ENCODE measurements around the gene ACADSB. TPM values are rescaled to one million over a fixed set of nuclear protein-coding genes. Genes with fewer than 3 reads are reported as not detected.

The ACADSB gene
- total RNA-seq, 1 experiment from 2014 or later, result 5.7 TPM

- Histone ChIP-seq H3K36me3 (replicated peaks; ENCODE audit: control insufficient read depth, insufficient read depth, low read length) (no peaks in the 10 kb centered on the region), H3K4me3 (ENCODE audit: insufficient read depth, low read depth, low read length) (no peak overlapping the region), H3K27me3 (ENCODE audit: control insufficient read depth, insufficient read depth, low read length) (no peaks in the 10 kb centered on the region)
- DNase-seq, result no peak
Measured at GRCh38 chr10:123087348-123087747, 78.5 kb downstream of the ACADSB start.

GRCh38 chr10:123087786-123088185, 79.0 kb downstream of the ACADSB start:
- H3K27me3 ChIP-seq (ENCODE audit: control insufficient read depth, insufficient read depth, low read length), result no peaks in the 10 kb centered on the region
- H3K4me3 ChIP-seq (ENCODE audit: insufficient read depth, low read depth, low read length), result no peak overlapping the region
- H3K36me3 ChIP-seq (replicated peaks; ENCODE audit: control insufficient read depth, insufficient read depth, low read length), result no peaks in the 10 kb centered on the region
- no peak for DNase-seq

DNA sequence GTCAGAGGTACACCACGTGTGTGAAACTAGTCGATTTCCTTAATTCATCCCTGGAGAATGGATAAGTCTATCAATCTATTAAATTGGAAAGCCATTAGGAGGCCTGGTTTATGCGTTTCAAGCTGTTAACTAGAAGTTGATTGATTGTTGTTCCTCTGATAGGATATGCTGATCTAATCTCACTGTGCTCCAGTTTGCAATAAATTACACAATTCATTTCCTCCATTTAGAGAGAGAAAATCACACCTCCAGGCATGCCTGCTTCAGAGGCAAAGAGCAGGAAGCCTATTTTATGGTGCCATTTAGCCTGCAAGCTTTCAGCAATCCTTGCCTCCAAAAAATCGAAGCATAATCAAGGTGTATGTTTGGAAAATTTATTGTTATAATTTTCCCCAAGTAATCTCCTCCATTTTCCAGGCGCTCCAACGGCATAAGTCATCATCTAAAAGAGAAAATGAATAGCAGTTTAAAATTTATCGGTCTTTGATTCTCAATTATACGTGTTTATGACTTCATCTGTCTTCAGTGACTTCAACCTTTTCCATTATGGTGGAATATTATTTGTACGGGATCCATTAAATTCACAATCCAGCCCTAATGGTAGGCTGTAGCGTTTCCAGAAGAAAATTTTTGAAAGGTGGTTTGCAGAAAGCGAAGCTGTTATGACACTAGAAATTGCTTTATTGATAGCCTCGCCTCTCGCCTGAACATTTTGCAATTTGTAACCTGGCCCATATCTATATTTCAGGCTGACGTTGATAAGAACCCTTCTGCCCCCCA, 84.0 kb downstream of the ACADSB start:
- Histone ChIP-seq H3K27me3 (ENCODE audit: control insufficient read depth, insufficient read depth, low read length) (no peaks in the 10 kb centered on the region; the same call in 1 of the 2 replicates), H3K36me3 (replicated peaks; ENCODE audit: control insufficient read depth, insufficient read depth, low read length) (no peaks in the 10 kb centered on the region), H3K4me3 (ENCODE audit: insufficient read depth, low read depth, low read length) (no peak overlapping the region)
- no peak for DNase-seq

DNA sequence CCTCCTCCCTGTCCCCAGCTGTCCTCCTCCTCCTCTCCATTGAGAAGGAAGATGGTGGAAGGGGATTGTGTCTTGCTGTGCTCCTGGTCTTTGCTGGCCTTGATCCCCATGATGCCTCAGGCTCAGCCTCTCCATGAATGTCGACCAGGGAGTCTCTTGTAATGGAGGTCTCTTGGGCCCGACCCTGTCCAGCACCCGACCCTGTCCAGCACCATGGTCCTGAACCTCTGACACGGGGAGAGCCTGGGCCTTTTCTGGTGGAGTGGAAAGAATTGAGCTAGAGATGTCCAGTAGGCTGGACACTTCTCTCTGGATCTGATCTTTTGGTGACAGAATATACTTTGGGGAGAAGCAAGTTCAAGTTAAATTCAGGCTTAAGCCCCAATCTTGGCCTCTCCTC, 84.7 kb downstream of the ACADSB start:
- H3K36me3 ChIP-seq (replicated peaks; ENCODE audit: control insufficient read depth, insufficient read depth, low read length), result no peaks in the 10 kb centered on the region
- DNase-seq, result no peak
- no peak overlapping the region for H3K4me3 ChIP-seq (ENCODE audit: insufficient read depth, low read depth, low read length)
- H3K27me3 ChIP-seq (ENCODE audit: control insufficient read depth, insufficient read depth, low read length), result no peaks in the 10 kb centered on the region; the same call in 1 of the 2 replicates

GRCh38 chr10:123096452-123096851, 87.6 kb downstream of the ACADSB start:
- DNase-seq, result no peak
- Histone ChIP-seq H3K36me3 (replicated peaks; ENCODE audit: control insufficient read depth, insufficient read depth, low read length) (no peaks in the 10 kb centered on the region), H3K4me3 (ENCODE audit: insufficient read depth, low read depth, low read length) (no peak overlapping the region), H3K27me3 (ENCODE audit: control insufficient read depth, insufficient read depth, low read length) (no peaks in the 10 kb centered on the region; the same call in 1 of the 2 replicates)

- H3K27me3 ChIP-seq (ENCODE audit: control insufficient read depth, insufficient read depth, low read length), result no peaks in the 10 kb centered on the region; the same call in 1 of the 2 replicates
Measured at GRCh38 chr10:123097039-123097438, 88.2 kb downstream of the ACADSB start.

DNA sequence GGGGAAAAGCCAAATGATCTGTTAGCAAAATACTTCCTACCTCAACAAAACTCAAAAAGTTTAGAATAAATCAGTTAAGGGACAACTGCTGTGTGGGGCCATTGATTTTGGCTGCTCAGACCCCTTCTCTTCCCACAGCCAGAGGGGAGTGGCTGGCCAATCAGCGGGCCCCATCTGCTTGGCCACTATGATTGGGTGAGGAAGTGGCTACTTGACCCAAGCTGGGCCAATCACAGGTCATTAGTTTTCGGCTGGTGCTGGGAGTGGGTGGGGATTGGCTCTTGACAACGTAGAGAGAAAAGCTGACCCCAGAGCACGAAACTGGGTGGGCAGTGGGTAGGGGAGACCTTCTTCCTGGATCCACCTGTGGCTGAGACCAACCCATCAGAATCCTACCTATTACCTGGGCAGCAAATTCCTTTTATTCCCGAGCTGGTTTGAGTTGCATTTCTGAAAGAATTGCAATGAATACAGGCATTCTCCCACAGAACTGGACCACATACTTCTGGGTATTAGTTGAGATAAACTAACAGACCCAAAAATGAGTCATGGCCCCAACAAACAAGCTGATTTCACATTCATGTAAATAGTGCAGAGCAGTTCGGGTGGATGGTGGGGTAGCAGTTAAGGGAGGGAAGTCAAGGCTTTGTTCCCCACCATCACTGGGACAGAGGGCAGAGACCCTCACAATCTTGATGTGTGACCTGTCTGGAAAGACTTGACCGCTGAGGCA, 91.4 kb downstream of the ACADSB start:
- DNase-seq, result peak; percentile 56
- Histone ChIP-seq H3K27me3 (ENCODE audit: control insufficient read depth, insufficient read depth, low read length) (no peaks in the 10 kb centered on the region; the same call in 1 of the 2 replicates), H3K4me3 (ENCODE audit: insufficient read depth, low read depth, low read length) (no peak overlapping the region), H3K36me3 (replicated peaks; ENCODE audit: control insufficient read depth, insufficient read depth, low read length) (no peaks in the 10 kb centered on the region)

More at GRCh38 chr10:123097039-123097438, 88.2 kb downstream of the ACADSB start:
- Histone ChIP-seq H3K4me3 (ENCODE audit: insufficient read depth, low read depth, low read length) (no peak overlapping the region), H3K36me3 (replicated peaks; ENCODE audit: control insufficient read depth, insufficient read depth, low read length) (no peaks in the 10 kb centered on the region)
- DNase-seq, result no peak

DNA sequence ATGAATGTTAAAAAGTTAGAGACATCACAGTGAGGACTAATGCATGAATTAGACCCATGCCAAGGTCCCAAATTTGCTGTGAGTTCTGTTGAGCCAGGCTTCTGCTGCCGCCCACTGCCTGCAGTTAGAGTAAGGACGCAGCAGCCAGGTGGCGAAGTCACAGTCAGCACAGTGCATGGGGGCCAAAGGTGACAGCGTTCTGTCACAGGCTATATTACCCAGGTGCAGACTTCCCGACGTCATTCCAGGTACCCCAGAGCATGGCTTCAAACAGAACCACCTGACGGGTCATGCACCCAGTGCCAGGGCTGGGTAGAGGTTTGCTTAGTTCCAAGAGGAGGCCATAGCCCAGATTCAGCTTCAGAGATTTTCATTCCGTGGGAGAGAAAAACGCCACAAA, 93.1 kb downstream of the ACADSB start:
- no peak for DNase-seq
- Histone ChIP-seq H3K27me3 (ENCODE audit: control insufficient read depth, insufficient read depth, low read length) (no peaks in the 10 kb centered on the region; the same call in 1 of the 2 replicates), H3K4me3 (ENCODE audit: insufficient read depth, low read depth, low read length) (no peak overlapping the region), H3K36me3 (replicated peaks; ENCODE audit: control insufficient read depth, insufficient read depth, low read length) (no peaks in the 10 kb centered on the region)

DNA sequence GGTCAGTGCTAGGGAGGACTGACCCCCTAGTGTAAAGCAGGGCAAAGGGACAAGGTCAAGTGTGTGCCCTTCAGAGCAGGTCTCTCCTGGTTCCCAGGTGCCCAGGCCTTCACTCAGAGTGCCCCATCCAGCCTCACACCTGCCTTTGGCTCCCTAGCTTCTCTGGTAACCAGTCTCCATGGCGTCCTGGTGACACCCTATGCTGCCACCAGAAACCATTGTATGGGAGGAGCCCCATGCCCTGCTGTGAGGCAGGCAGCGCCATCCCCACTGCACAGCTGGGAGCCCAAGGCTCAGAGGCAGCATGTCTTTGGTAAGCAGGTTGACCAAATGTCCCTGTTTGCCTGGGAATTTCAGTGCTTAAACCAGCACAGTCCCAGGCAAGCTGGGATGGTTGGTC, 93.9 kb downstream of the ACADSB start:
- no peak overlapping the region for H3K4me3 ChIP-seq (ENCODE audit: insufficient read depth, low read depth, low read length)
- no peak for DNase-seq
- no peaks in the 10 kb centered on the region for H3K27me3 ChIP-seq (ENCODE audit: control insufficient read depth, insufficient read depth, low read length)
- H3K36me3 ChIP-seq (replicated peaks; ENCODE audit: control insufficient read depth, insufficient read depth, low read length), result no peaks in the 10 kb centered on the region

GRCh38 chr10:123103944-123104343, 95.1 kb downstream of the ACADSB start:
- Histone ChIP-seq H3K36me3 (replicated peaks; ENCODE audit: control insufficient read depth, insufficient read depth, low read length) (no peaks in the 10 kb centered on the region), H3K27me3 (ENCODE audit: control insufficient read depth, insufficient read depth, low read length) (no peaks in the 10 kb centered on the region), H3K4me3 (ENCODE audit: insufficient read depth, low read depth, low read length) (no peak overlapping the region)
- DNase-seq, result no peak

Other genes starting within 250 kb of the ACADSB start
- 0.11 and 1.1 TPM in 2 replicates for gene CUZD1, start 163.1 kb upstream of the ACADSB start, total RNA-seq (2014; rRNA removed; shearing (Covaris generic))
- gene FAM24B, start 129.4 kb upstream of the ACADSB start, total RNA-seq (2014; rRNA removed; shearing (Covaris generic)), result 0.85 and 4.8 TPM in 2 replicates
- gene FAM24A, start 98.4 kb upstream of the ACADSB start, total RNA-seq (2014; rRNA removed; shearing (Covaris generic)), result not detected in 2 replicates
- 7.2 and 10.3 TPM in 2 replicates for gene C10orf88, start 54.8 kb upstream of the ACADSB start, total RNA-seq (2014; rRNA removed; shearing (Covaris generic))
- 6.1 and 7.8 TPM in 2 replicates for gene PSTK, start 28.6 kb upstream of the ACADSB start, total RNA-seq (2014; rRNA removed; shearing (Covaris generic))
- gene IKZF5, start 211 bp upstream of the ACADSB start, total RNA-seq (2014; rRNA removed; shearing (Covaris generic)), result 3.4 and 5.0 TPM in 2 replicates
- gene HMX3, start 127.0 kb downstream of the ACADSB start, total RNA-seq (2014; rRNA removed; shearing (Covaris generic)), result not detected in 2 replicates
- gene HMX2, start 139.1 kb downstream of the ACADSB start, total RNA-seq (2014; rRNA removed; shearing (Covaris generic)), result 0.07 TPM in 1 of 2 replicates, not detected in the other
- gene BUB3, start 145.4 kb downstream of the ACADSB start, total RNA-seq (2014; rRNA removed; shearing (Covaris generic)), result 338 and 359 TPM in 2 replicates